K562 (cell line): Measurements from ENCODE around the gene SLMAP. TPM values are rescaled to one million over a fixed set of nuclear protein-coding genes. Genes with fewer than 3 reads are reported as not detected.
A peak's percentile ranks its signal among the peaks of the same experiment; 100 is the strongest.

Experiments used
- JUND ChIP-seq, 2 experiments: IDR thresholded peaks; 2 replicates in 1 of 2; 3 replicates in 1 of 2; pipeline ENCODE4 v1.6.1; 2011; ENCODE audit warnings: borderline replicate concordance in 2 of 2, low read depth in 2 of 2, low read length in 2 of 2, improper control_type of control experiment in 1 of 2, missing biosample characterization in 1 of 2, missing genetic modification characterization in 1 of 2, missing genetic modification reagents in 1 of 2
- LARP7 ChIP-seq: fragments of 450-650 bp; IDR thresholded peaks from 2 replicates; pipeline ENCODE4 v1.6.1; 2016
- TGIF2 ChIP-seq: sonication (generic); formaldehyde crosslinking; IDR thresholded peaks from 2 replicates; pipeline ENCODE4 v1.8.1; 2022; ENCODE audit warnings: mild to moderate bottlenecking, missing genetic modification reagents, moderate library complexity
- ZNF583 ChIP-seq: fragments of 250-450 bp; sonication (Bioruptor Pico); IDR thresholded peaks from 2 replicates; pipeline ENCODE4 v1.4.0; 2020
- polyA plus RNA-seq, 8 experiments: library from polyadenylated mRNA; depleted of rRNA in 4 of 8; stranded (reverse) in 5 of 8; unstranded in 3 of 8; fragments of >200 nt; fragmentation: Nextera tagmentation in 2 of 8; fragmentation: Illumina TruSeq in 1 of 8; extraction: Ambion mirVana in 2 of 8; extraction: Trizol in 1 of 8; gene quantifications; 2 replicates each; pipeline versions ENCODE4 v1.2.1 to v1.2.3, GENCODE V29; 2011 to 2014; ENCODE audit warnings: inconsistent platforms in 1 of 8, missing spikeins in 1 of 8
- total RNA-seq, 7 experiments: library from RNA; depleted of rRNA in 6 of 7; stranded (reverse); fragments of >200 nt in 6 of 7; fragmentation: Illumina TruSeq in 2 of 7; extraction: Trizol in 2 of 7; gene quantifications; 2 replicates each; pipeline versions ENCODE4 v1.2.1 to v1.2.3, GENCODE V29; 2011 to 2021; ENCODE audit warnings: low replicate concordance in 1 of 7
- TF ChIP-seq, protein P1 (sequence below), 2 experiments: fragments of 450-650 bp in 1 of 2; IDR thresholded peaks; 2 replicates each; pipeline ENCODE4 v1.6.1; 2011 to 2017; ENCODE audit warnings: low read depth in 2 of 2, antibody characterized with exemption in 1 of 2, borderline replicate concordance in 1 of 2, low read length in 1 of 2, mild to moderate bottlenecking in 1 of 2, mixed read lengths in 1 of 2; ENCODE audit not compliant: control insufficient read depth in 1 of 2
- TF ChIP-seq, protein P2 (sequence below), 2 experiments: fragments of 200-800 bp in 1 of 2; sonication (Bioruptor generic) in 1 of 2; sonication (generic) in 1 of 2; formaldehyde crosslinking in 1 of 2; IDR thresholded peaks in 1 of 2; conservative IDR thresholded peaks in 1 of 2; 2 replicates each; pipeline versions ENCODE4 v1.5.0 to v1.6.1; 2016 to 2020; ENCODE audit warnings: missing compliant biosample characterization in 1 of 2, missing genetic modification characterization in 1 of 2, missing genetic modification reagents in 1 of 2
- TF ChIP-seq, protein P3 (sequence below): fragments of 450-650 bp; formaldehyde crosslinking; IDR thresholded peaks from 2 replicates; pipeline ENCODE4 v1.4.0; 2020; ENCODE audit warnings: mild to moderate bottlenecking, moderate library complexity
- TF ChIP-seq, protein P4 (sequence below): fragments of 450-650 bp; IDR thresholded peaks from one replicate; pipeline ENCODE4 v1.6.1; 2018; ENCODE audit warnings: mild to moderate bottlenecking, moderate library complexity; ENCODE audit not compliant: partially characterized antibody
- TF ChIP-seq, protein P5 (sequence below): sonication (generic); formaldehyde crosslinking; IDR thresholded peaks from 2 replicates; pipeline ENCODE4 v1.4.0; 2020; ENCODE audit warnings: mild to moderate bottlenecking, missing genetic modification reagents
- TF ChIP-seq, protein P6 (sequence below): fragments of 250-450 bp; sonication (Bioruptor Pico); IDR thresholded peaks from 2 replicates; pipeline ENCODE4 v1.4.0; 2020; ENCODE audit warnings: borderline replicate concordance
- TF ChIP-seq, protein P7 (sequence below): sonication (generic); formaldehyde crosslinking; IDR thresholded peaks from 2 replicates; pipeline ENCODE4 v1.8.0; 2022; ENCODE audit warnings: missing genetic modification reagents, mild to moderate bottlenecking, borderline replicate concordance

SLMAP gene
- total and polyA plus RNA-seq, 9 of the 15 experiments (the other 6 are each of a cell fraction or from before 2014, with no cell fraction given): 12.1 to 50.7 (median 28.3) TPM

DNA sequence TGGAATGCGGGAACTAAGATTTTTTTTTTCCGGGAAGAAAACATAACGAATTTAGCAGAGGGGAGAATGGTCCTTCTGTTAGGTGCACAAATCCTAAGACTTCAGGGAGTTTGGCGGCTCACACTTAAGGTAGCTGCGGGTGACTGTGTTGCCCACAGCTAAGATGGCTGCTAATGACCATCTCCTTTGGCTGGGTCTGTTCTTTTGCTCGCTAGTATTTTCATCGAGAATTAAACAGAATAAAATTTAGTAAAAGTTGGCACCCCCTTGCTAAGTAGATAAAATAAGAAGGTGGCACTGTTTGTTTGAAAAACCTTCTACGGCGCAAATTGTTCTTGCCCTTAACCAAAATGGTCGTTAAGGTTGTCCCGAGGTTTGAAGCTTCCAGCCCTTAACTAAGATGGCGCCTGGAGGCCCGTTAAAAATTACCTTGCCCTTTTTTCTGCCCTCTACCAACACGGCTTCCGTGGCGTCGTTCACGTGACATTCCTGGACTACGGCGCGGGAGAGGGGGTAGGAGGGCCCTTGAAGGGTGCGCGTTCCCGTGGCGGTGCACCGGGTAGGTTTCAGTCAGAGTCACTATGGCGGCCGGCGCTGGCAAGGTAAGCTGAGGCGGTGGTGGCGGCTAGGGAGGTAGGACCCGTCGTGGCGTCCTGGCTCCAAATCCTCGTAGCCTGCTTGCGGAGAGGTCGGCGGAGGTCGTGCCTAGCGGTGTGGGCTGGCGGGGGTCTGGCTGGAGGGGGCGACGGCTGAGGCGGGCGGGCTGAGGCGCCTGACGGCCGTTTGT is at the start of gene SLMAP (continued):
- TF ChIP-seq, protein P1, sequence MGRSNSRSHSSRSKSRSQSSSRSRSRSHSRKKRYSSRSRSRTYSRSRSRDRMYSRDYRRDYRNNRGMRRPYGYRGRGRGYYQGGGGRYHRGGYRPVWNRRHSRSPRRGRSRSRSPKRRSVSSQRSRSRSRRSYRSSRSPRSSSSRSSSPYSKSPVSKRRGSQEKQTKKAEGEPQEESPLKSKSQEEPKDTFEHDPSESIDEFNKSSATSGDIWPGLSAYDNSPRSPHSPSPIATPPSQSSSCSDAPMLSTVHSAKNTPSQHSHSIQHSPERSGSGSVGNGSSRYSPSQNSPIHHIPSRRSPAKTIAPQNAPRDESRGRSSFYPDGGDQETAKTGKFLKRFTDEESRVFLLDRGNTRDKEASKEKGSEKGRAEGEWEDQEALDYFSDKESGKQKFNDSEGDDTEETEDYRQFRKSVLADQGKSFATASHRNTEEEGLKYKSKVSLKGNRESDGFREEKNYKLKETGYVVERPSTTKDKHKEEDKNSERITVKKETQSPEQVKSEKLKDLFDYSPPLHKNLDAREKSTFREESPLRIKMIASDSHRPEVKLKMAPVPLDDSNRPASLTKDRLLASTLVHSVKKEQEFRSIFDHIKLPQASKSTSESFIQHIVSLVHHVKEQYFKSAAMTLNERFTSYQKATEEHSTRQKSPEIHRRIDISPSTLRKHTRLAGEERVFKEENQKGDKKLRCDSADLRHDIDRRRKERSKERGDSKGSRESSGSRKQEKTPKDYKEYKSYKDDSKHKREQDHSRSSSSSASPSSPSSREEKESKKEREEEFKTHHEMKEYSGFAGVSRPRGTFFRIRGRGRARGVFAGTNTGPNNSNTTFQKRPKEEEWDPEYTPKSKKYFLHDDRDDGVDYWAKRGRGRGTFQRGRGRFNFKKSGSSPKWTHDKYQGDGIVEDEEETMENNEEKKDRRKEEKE (IDR thresholded peaks at IDR 0.05; ENCODE audit: borderline replicate concordance in 1 of 2, control insufficient read depth in 1 of 2, low read depth in 2 of 2, low read length in 1 of 2): no peak
- TF ChIP-seq TGIF2 (CRISPR knock-in tag) (no peak), JUND (IDR thresholded peaks at IDR 0.05; ENCODE audit: borderline replicate concordance, low read depth, low read length) (peak; percentile 57), JUND (tag; IDR thresholded peaks at IDR 0.05; ENCODE audit: borderline replicate concordance, low read depth, low read length) (peak; percentile 67; the same call in 2 of the 3 replicates), ZNF583 (peak; percentile 67; the same call in 1 of the 2 replicates), LARP7 (no peak)
- TF ChIP-seq, protein P2, sequence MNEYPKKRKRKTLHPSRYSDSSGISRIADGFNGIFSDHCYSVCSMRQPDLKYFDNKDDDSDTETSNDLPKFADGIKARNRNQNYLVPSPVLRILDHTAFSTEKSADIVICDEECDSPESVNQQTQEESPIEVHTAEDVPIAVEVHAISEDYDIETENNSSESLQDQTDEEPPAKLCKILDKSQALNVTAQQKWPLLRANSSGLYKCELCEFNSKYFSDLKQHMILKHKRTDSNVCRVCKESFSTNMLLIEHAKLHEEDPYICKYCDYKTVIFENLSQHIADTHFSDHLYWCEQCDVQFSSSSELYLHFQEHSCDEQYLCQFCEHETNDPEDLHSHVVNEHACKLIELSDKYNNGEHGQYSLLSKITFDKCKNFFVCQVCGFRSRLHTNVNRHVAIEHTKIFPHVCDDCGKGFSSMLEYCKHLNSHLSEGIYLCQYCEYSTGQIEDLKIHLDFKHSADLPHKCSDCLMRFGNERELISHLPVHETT (CRISPR knock-in tag; conservative IDR thresholded peaks at IDR 0.05 in 1 of 2, IDR thresholded peaks at IDR 0.05 in 1 of 2): peak in 1 of 2 experiments; percentile 94; a peak in 2 of 4 replicates
- TF ChIP-seq, protein P3, sequence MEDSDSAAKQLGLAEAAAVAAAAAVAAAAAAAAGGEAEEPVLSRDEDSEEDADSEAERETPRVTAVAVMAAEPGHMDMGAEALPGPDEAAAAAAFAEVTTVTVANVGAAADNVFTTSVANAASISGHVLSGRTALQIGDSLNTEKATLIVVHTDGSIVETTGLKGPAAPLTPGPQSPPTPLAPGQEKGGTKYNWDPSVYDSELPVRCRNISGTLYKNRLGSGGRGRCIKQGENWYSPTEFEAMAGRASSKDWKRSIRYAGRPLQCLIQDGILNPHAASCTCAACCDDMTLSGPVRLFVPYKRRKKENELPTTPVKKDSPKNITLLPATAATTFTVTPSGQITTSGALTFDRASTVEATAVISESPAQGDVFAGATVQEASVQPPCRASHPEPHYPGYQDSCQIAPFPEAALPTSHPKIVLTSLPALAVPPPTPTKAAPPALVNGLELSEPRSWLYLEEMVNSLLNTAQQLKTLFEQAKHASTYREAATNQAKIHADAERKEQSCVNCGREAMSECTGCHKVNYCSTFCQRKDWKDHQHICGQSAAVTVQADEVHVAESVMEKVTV (CRISPR knock-in tag): no peak
- TF ChIP-seq, protein P4, sequence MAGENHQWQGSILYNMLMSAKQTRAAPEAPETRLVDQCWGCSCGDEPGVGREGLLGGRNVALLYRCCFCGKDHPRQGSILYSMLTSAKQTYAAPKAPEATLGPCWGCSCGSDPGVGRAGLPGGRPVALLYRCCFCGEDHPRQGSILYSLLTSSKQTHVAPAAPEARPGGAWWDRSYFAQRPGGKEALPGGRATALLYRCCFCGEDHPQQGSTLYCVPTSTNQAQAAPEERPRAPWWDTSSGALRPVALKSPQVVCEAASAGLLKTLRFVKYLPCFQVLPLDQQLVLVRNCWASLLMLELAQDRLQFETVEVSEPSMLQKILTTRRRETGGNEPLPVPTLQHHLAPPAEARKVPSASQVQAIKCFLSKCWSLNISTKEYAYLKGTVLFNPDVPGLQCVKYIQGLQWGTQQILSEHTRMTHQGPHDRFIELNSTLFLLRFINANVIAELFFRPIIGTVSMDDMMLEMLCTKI: no peak
- TF ChIP-seq, protein P5, sequence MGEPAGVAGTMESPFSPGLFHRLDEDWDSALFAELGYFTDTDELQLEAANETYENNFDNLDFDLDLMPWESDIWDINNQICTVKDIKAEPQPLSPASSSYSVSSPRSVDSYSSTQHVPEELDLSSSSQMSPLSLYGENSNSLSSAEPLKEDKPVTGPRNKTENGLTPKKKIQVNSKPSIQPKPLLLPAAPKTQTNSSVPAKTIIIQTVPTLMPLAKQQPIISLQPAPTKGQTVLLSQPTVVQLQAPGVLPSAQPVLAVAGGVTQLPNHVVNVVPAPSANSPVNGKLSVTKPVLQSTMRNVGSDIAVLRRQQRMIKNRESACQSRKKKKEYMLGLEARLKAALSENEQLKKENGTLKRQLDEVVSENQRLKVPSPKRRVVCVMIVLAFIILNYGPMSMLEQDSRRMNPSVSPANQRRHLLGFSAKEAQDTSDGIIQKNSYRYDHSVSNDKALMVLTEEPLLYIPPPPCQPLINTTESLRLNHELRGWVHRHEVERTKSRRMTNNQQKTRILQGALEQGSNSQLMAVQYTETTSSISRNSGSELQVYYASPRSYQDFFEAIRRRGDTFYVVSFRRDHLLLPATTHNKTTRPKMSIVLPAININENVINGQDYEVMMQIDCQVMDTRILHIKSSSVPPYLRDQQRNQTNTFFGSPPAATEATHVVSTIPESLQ (CRISPR knock-in tag): no peak
- TF ChIP-seq, protein P6, sequence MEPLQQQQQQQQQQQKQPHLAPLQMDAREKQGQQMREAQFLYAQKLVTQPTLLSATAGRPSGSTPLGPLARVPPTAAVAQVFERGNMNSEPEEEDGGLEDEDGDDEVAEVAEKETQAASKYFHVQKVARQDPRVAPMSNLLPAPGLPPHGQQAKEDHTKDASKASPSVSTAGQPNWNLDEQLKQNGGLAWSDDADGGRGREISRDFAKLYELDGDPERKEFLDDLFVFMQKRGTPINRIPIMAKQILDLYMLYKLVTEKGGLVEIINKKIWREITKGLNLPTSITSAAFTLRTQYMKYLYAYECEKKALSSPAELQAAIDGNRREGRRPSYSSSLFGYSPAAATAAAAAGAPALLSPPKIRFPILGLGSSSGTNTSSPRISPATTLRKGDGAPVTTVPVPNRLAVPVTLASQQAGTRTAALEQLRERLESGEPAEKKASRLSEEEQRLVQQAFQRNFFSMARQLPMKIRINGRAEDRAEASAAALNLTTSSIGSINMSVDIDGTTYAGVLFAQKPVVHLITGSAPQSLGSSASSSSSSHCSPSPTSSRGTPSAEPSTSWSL (CRISPR knock-in tag): no peak
- TF ChIP-seq, protein P7, sequence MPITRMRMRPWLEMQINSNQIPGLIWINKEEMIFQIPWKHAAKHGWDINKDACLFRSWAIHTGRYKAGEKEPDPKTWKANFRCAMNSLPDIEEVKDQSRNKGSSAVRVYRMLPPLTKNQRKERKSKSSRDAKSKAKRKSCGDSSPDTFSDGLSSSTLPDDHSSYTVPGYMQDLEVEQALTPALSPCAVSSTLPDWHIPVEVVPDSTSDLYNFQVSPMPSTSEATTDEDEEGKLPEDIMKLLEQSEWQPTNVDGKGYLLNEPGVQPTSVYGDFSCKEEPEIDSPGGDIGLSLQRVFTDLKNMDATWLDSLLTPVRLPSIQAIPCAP: no peak
